ENCODE data around the gene HSD17B12. TPM values are rescaled to one million over a fixed set of nuclear protein-coding genes. Genes with fewer than 3 reads are reported as not detected.

Gene HSD17B12
- polyA plus RNA-seq, 4 donors: 77.8 to 108 (median 95.4) TPM

DNA sequence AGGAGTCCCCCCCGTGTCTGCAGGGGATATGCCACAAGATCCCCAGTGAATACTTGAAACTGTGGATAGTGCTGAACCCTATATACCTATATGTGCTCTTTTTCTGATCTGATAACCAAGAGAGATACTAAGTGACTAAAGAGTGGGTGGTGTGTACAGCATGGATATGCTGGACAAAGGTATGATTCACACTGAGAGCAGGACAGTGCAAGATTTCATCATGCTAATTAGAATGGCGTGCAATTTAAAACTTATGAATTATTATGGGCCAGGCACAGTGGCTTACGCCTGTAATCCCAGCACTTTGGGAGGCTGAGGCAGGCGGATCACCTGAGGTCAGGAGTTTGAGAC, 109.9 kb downstream of the HSD17B12 start:
- DNase-seq (ENCODE audit: low read depth in 4 of 4, low spot score in 3 of 4): no peak

DNA sequence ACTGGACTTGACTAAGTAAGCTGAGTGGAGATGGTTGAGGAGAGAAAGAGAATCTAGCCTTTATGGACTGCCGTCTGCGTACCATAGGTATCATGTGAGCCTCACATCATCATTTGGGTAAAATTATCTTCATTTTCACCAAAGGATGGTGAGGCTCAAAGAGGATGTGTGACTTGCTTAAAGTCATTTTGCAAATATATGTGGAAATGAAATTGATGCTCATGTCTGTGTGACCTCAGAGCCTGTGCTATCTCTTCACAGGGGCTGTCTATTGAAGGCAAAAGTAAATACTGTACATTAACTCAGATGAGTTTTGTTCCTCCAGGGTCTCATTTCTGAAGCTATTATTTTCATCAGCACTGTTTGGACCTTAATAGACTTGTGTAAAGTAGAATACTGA, 116.8 kb downstream of the HSD17B12 start:
- DNase-seq (ENCODE audit: low read depth in 4 of 4, low spot score in 3 of 4): no peak

DNA sequence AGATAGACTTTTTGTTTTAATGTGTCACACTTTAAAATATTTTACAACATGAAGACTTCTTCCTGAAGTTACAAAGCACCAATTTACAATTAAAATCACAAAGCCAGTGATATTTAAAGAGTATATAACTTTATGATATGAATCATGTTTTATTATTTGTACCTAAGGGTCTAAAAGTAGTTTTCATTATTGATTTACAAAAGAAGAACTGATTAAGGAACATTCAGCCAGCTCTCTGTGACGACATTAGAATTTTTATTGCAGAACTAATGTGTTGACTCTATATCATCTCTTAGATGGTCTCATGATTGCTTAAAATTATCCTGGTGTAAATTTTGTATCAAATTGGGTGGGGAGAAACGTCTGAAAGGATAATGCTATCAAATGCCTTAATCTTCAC, 117.3 kb downstream of the HSD17B12 start:
- DNase-seq (ENCODE audit: low read depth in 4 of 4, low spot score in 3 of 4): no peak

DNA sequence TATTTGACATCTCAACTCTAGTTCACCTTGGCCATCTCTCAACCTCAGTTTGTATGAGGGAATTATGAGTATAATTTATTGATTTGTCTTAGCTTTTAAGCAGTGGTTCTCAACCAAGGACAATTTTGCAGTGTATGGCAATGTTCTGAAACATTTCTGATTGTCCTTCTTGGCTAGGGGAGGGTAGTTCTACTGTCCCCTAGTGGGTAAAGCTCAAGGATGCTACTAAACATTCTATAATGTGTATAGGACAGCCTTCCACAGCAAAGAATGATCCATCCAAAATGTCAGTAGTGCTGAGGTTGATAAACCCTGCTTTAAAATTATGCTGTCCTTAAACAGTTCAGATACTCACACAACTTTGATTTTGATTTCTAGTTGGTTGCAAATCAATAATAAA, 122.0 kb downstream of the HSD17B12 start:
- no peak for DNase-seq (ENCODE audit: low read depth in 4 of 4, low spot score in 3 of 4)

DNA sequence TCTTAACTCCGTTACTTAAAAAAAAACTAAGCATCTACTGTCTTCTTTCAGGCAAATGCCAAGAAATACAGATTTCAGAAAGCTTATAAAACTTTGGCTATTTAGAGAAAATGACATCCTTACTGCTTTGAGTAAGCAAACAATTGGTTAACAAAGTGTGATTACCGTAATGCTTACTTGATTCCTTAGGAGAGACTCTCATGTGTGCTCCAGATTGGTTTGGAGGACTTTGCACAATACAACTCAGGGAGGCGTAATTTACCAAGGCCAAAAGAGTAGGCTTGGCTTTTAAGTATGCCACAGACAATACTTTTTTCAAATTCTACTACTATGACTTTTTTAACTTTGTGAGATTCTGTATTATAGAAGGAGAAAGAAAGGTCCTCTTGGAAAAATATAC, 123.2 kb downstream of the HSD17B12 start:
- DNase-seq (ENCODE audit: low read depth in 4 of 4, low spot score in 3 of 4): no peak

DNA sequence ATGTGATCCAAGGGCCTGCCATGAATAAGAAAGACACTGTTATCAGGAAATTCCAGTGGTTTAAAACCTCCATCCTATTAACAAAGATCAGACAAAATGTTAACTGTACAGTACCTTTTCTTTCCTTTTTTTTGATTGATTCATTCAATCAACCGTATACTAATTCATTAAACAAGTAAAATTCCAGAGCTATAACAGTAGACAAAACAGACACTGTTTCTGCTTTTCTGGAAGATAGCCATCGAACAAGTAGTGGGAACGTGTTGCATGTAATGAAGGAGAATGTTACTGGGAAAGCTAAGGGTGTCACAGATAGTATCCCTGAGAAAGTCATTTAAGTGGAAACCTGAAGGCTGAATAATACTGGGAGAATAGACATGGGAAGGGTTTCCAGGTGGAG, 126.4 kb downstream of the HSD17B12 start:
- DNase-seq (ENCODE audit: low read depth in 4 of 4, low spot score in 3 of 4): no peak

DNA sequence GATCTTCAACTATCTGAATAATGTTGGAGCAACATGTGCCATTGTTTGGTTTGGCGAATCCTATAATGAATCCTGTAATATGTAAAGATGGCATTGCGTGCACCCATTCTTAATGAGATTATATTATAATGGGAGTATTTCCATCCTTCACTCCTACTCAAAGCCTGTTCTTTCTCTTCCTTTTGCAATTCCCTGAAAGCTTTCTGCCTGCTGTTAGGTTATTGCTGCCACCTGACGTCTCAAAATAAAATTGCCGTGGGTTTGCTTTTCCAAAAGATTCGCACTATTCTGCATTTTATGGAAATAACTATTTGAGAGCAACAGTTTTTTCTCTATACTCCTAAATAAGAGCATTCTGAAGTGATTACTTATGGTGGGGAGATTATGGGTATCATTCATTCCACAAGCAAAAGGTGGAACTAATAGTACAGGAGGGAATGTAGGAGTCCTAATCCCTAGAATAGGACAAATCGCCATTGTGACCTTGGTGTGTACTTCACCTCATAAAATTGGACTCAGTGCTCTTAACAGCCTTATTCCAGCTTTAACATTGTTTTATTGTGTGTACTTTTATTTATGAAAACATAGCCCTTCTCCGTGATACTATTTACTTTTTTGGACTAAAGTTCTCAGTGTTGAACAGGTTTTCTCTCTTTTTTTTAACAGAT, 130.5 kb downstream of the HSD17B12 start:
- DNase-seq (ENCODE audit: low read depth in 4 of 4, low spot score in 3 of 4): no peak

DNA sequence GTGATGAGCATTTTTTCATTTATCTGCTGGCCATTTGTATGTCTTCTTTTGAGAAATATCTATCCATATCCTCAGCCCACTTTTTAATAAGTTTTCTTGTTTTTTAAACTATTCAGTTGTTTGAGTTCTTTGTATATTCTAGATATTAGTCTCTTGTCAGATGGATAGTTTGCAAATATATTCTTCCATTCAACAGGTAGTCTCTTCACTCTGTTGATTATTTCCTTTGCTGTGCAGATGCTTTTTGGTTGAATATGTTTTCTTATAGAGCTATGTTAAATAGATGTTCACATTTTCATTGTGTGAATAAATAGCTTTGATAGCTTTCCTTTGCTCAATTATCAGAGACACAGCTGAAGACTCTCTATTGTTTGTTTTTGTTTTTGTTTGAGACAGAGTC, 131.9 kb downstream of the HSD17B12 start:
- no peak for DNase-seq (ENCODE audit: low read depth in 4 of 4, low spot score in 3 of 4)

DNA sequence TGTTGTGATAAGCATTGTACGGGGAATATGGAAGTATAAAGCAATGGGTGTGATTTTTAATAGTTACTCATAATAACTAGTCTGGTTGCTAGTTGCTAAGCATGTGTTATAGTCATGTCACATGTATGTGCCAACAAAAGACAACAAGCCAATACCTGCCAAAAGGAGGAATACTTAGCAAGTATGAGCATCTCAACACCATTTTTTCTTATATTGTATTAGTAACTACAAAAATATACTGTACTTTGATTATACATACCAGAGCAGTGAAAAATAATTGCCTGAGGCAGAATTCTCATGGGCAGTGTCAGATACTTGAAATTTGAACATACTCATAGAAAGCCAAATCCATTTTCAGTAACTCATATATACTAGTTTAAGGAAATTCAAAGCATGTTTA, 137.7 kb downstream of the HSD17B12 start:
- DNase-seq (ENCODE audit: low read depth in 4 of 4, low spot score in 3 of 4): no peak

DNA sequence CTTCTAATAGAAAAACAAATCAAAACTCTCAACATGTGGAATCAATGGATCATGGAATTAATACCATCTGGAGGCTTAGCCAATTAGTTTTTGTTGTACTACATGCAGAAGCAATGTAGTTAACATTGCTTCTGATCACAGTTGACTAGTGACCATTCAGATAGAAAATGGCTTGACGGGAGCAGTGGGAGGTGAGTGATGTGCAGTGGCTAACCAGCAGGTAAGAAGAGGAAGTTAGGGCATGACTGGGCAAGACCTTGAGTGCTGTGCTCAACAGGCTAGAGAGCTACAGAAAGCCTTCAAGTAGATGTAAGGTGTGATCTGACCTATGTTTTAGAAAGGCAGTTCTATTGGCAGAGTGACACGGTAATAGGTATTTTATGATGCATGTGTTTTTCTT, 139.4 kb downstream of the HSD17B12 start:
- DNase-seq (ENCODE audit: low read depth in 4 of 4, low spot score in 3 of 4): no peak

DNA sequence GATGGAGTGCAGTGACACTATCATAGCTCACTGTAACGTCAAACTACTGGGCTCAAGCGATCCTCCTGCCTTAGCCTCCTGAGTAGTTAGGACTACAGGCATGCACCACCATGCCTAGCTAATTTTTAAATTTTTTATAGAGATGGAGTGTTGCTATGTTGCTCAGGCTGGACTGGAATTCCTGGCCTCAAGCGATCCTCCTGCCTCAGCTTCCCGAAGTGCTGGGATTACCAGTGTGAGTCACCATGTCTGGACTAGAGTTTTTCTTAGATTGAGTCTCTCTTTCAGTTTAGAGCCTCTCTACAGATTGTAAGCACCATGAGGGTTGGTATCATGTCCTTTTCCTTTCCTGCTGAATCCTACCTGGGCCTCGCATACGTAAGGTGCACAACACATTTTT, 142.8 kb downstream of the HSD17B12 start:
- no peak for DNase-seq (ENCODE audit: low read depth in 4 of 4, low spot score in 3 of 4)

DNA sequence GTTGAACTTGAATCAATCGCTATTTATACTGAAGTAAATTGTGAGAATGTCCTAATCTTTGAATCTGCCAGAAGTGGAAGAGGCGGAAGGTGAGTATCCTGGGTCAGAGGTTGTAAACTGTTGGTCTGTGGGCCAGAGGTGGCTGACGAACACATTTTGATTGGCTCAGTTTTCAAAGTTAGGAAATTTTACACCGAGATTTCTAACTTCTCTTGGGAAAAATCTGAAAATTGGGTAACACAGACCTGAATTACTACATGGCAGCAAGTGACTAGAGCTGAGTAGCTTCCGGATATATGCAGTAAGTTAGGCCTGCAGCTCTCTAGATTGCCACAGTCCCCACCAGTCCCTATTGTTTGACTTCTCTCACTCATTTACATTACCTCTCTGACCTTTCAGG, 143.3 kb downstream of the HSD17B12 start:
- no peak for DNase-seq (ENCODE audit: low read depth in 4 of 4, low spot score in 3 of 4)

DNA sequence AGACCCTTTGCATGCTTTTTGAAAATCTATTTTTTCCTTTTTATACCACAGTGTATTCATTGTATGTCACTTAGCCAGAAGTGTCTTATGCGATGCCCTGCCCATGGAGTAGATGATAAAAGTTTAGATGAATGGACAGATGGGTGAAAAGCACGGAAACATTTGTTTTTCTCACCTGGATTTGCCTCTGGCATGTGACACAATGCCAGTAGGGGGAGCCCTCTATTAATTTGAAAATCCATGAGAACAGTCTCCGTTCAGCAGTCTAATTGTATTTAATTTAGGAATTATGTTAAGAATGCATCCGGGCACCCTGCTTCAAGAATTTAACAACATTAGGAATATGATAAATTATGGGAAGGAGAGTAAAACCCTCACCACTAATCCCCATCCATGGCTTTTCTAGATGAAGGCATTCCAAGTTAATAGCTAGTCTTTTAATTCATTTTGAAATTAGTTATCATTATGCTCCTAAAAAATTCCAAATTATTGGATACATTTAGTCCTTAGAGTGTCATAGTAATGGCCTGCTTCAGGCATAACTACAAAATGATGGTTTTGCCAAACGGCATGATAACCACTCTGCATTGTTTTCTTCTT, 144.8 kb downstream of the HSD17B12 start:
- no peak for DNase-seq (ENCODE audit: low read depth in 4 of 4, low spot score in 3 of 4)

DNA sequence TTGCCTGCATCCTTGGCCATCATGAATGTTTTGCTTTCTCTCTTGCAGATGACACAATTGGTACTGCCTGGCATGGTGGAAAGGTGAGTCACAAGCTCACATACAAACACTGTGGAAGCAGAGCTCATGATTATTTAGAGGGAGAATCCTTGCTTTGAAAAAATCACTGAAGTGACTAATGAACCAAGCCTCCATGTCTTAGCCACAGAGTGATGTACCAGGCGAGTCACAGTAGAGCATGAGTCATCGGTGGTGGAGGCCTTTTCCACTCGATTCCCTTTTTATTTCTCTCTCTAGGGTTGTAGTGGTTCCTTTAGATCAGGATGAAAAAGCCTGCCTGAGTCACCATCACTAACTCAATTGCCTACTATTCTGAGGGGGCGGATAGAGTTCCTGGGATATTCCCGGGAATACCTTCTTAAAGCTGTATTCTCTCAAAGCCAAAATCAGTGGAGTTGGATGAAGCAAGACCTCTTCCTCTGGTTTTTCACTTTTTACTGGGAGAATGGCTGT, 150.4 kb downstream of the HSD17B12 start:
- no peak for DNase-seq (ENCODE audit: low read depth in 4 of 4, low spot score in 3 of 4)

DNA sequence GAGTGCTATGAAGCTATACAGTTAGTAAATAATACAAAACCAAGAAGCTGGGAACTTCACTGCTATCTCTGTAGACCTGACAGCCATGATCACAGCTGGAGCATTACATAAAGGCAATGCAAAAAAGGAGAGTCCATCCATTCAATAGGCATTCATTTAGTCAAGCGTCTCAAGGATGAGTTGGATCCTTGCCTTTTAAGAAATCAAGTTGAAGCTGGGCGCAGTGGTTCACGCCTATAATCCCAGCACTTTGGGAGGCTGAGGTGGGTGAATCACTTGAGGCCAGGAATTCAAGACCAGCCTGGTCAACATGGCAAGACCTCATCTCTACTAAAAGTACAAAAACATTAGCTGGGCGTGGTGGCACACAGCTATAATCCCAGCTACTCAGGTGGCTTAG, 152.0 kb downstream of the HSD17B12 start:
- DNase-seq (ENCODE audit: low read depth in 4 of 4, low spot score in 3 of 4): no peak

DNA sequence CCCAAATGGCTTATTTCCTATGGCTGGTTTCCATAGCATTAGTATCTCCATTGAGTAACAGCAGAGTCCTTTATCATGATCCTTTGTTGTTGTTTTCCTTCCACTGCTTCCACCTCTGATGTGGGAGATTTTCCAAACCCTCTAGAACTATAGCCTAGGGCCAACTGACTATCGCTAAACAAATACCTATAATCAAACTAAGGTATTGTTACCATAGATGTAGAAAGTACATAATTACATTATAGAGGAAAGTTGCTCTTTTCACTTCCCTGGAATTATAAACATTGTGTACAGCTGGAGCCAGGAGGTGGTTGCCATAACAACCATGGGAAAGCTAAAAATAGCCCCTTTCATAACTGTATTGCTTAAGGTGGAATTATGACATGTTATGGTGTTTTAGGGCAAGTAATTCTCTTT, 153.1 kb downstream of the HSD17B12 start:
- DNase-seq (ENCODE audit: low read depth in 4 of 4, low spot score in 3 of 4): no peak

DNA sequence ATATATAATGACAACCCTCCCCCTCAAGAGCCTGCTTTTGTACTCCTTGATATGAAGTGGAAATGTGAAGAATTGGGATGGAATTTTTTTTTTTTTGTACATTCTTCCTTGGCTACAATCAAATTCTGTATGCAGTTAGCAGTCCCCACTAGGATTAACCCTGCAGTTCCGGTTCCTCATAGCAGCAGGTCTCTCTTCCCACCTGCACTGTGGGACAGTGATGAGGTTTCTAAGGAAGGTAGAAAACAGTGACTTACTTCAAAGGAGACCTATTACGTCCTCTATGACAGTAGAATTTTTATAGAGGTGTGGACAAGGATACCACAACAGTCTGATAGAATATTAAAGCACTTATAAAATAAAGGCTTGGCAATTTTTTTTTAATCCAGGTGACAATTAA, 153.7 kb downstream of the HSD17B12 start:
- no peak for DNase-seq (ENCODE audit: low read depth in 4 of 4, low spot score in 3 of 4)

DNA sequence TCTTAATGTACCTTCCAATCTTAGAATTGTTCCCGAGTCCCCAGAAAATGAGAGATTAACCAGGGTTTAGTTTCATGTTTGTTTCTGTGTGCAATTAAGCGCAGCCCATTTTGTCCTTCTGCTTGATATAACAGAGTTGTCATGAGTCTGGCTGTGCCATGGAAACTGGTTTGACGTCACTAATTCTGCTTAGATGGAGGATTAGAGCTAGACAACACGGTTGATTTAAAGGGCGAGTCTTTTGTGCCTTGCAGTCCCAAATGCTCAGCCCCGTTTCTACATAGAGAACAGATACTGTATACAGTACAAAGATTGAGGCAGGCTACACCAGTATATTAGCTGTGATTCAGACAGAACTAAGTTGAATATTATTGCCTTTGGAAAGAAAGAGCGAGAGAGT, 154.6 kb downstream of the HSD17B12 start:
- no peak for DNase-seq (ENCODE audit: low read depth in 4 of 4, low spot score in 3 of 4)

DNA sequence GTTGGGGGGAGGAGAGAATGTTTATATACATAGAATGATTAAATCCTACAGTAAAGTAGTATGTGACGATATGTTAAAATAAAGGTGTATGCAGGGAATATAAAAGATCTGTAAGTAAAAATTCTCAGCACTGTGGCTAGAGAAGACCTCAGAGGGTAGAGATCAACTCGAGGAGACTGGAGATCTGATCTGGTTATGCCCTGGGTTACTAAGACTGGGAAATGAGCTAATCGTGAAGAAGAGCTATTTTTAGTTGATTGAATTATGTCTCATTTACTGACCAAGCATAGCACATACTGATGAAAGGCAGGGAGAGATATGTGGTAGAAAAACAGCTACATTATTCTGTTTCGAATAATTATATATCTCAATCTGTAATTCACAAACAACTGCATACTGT, 157.3 kb downstream of the HSD17B12 start:
- DNase-seq (ENCODE audit: low read depth in 4 of 4, low spot score in 3 of 4): no peak

DNA sequence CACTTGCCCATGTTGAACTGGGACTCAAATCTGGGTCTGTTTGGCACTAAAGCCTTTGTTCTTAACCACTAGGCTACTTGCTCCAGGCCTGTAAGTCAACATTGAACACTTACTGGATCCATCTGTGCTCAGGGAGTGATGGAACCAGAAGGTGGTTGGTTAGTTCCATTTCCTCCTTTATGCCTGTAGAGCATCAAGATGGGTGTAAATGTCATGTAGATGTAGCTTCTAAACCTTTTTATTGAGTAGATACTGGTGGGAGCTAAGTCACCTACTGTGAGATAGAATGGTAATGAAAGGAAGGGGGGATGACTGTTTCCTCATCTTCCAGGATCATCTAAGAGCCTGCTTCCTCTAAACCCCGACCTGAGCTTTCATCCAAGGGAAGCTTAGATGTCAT, 161.5 kb downstream of the HSD17B12 start:
- DNase-seq (ENCODE audit: low read depth in 4 of 4, low spot score in 3 of 4): no peak

DNA sequence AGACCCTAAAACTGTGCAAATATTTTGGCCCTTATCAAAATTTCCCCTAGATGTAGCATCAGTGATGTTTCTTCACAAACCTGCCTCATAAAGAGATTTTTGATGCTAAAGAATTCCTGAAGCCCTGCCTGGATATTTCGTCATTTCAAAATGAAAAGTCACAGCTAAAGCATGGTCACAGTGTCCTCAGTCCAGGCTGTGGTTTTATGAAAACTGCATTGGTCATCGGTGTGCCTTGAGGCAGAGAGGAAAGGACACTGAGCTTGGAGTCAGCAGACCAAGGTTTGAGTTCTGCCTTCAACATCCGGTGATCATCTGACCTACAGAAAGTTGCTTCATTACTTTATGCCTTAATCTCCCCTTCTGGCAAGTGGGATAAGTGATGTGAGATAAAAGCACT, 165.3 kb downstream of the HSD17B12 start:
- no peak for DNase-seq (ENCODE audit: low read depth in 4 of 4, low spot score in 3 of 4)

DNA sequence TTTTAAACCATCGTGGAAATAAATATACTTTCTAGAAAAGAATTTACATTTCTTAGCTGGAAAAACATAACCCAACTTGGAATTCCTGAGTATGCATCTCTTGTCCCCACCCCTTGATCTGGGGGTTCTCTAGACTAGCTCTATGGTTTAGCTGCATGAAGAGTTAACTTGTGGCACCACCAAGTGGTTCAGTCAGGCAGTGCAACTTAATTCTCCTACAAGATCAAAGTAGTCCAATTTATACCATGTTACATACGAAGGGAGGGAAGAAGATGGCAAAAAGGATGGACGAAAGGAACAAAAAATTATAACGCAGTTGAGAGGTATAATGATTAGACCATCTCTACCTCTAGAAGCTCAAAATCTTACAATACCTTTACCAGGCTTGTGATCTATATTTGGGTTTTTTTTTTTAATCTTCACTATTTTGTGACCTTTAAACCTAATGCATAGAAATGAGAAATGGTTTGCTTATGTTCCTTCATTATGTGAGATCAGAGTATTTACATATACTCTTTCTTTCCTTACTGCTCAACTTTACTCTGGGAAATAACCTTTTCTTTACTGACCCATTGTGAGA, 171.6 kb downstream of the HSD17B12 start:
- DNase-seq (ENCODE audit: low read depth in 4 of 4, low spot score in 3 of 4): peak; percentile 33 to 42 (median 37)

Measured in right renal pelvis (tissue), 4 donors.